H9 (cell line): ENCODE measurements around the gene NT5DC4. TPM values are rescaled to one million over a fixed set of nuclear protein-coding genes. Genes with fewer than 3 reads are reported as not detected.

Source experiments
- DNase-seq: peaks from one replicate; pipeline ENCODE4 v3.0.0-alpha.2; 2017
- H2AFZ ChIP-seq: one replicate; pipeline ENCODE4 v1.6.1; 2013; ENCODE audit warnings: mild to moderate bottlenecking, low read length, control low read depth, moderate library complexity
- H2AK5ac ChIP-seq: 2 replicates; pipeline ENCODE4 v1.6.1; 2013; ENCODE audit warnings: low read length, control low read depth, mixed read lengths; ENCODE audit not compliant: insufficient read length
- H2BK120ac ChIP-seq: one replicate; pipeline ENCODE4 v1.6.1; 2013; ENCODE audit warnings: low read depth, mild to moderate bottlenecking, low read length, control low read depth, inconsistent platforms; ENCODE audit not compliant: poor library complexity, severe bottlenecking
- H2BK12ac ChIP-seq: 2 replicates; pipeline ENCODE4 v1.6.1; 2013; ENCODE audit warnings: low read length, control low read depth, mixed read lengths, low read depth; ENCODE audit not compliant: insufficient read length
- H2BK15ac ChIP-seq: 2 replicates; pipeline ENCODE4 v1.6.1; 2013; ENCODE audit warnings: low read depth, low read length, control low read depth
- H2BK20ac ChIP-seq: one replicate; pipeline ENCODE4 v1.6.1; 2013; ENCODE audit warnings: low read depth, mild to moderate bottlenecking, low read length, control low read depth, inconsistent platforms; ENCODE audit not compliant: poor library complexity, severe bottlenecking
- H2BK5ac ChIP-seq: 2 replicates; pipeline ENCODE4 v1.6.1; 2013; ENCODE audit warnings: low read length, control low read depth, mixed read lengths; ENCODE audit not compliant: insufficient read length
- H3K14ac ChIP-seq: 2 replicates; pipeline ENCODE4 v1.6.1; 2013; ENCODE audit warnings: low read length, control low read depth; ENCODE audit not compliant: insufficient read depth
- H3K18ac ChIP-seq: 2 replicates; pipeline ENCODE4 v1.6.1; 2013; ENCODE audit warnings: low read depth, mild to moderate bottlenecking, mixed read lengths, low read length, control low read depth; ENCODE audit not compliant: insufficient read length
- H3K23ac ChIP-seq: 2 replicates; pipeline ENCODE4 v1.6.1; 2013; ENCODE audit warnings: low read length, control low read depth, mixed read lengths, low read depth; ENCODE audit not compliant: insufficient read length
- H3K23me2 ChIP-seq: 2 replicates; pipeline ENCODE4 v1.6.1; 2013; ENCODE audit warnings: low read depth, mild to moderate bottlenecking, mixed read lengths, low read length, control low read depth; ENCODE audit not compliant: insufficient read length, poor library complexity, severe bottlenecking
- H3K27ac ChIP-seq: 2 replicates; pipeline ENCODE4 v1.5.1; 2013; ENCODE audit warnings: low read length, control low read depth, mixed read lengths, low read depth; ENCODE audit not compliant: insufficient read length
- H3K27me3 ChIP-seq: 2 replicates; pipeline ENCODE4 v1.6.1; 2013; ENCODE audit warnings: low read length, control low read depth, inconsistent platforms; ENCODE audit not compliant: insufficient read depth
- H3K4ac ChIP-seq: 2 replicates; pipeline ENCODE4 v1.6.1; 2013; ENCODE audit warnings: low read depth, mild to moderate bottlenecking, control low read depth, inconsistent platforms, low read length, moderate library complexity
- H3K4me1 ChIP-seq: 2 replicates; pipeline ENCODE4 v1.6.1; 2013; ENCODE audit warnings: low read length, control low read depth, inconsistent platforms; ENCODE audit not compliant: insufficient read depth
- H3K4me2 ChIP-seq: 2 replicates; pipeline ENCODE4 v1.6.1; 2013; ENCODE audit warnings: low read length, control low read depth, mixed read lengths; ENCODE audit not compliant: insufficient read length, insufficient read depth
- H3K56ac ChIP-seq: 2 replicates; pipeline ENCODE4 v1.6.1; 2013; ENCODE audit warnings: low read depth, mild to moderate bottlenecking, mixed read lengths, low read length, control low read depth; ENCODE audit not compliant: insufficient read length
- H3K79me1 ChIP-seq: 2 replicates; pipeline ENCODE4 v1.6.1; 2013; ENCODE audit warnings: low read depth, mild to moderate bottlenecking, moderate library complexity, low read length, control low read depth, inconsistent platforms; ENCODE audit not compliant: insufficient read depth, poor library complexity, severe bottlenecking
- H3K79me2 ChIP-seq: 2 replicates; pipeline ENCODE4 v1.6.1; 2013; ENCODE audit warnings: low read length, control low read depth, inconsistent platforms; ENCODE audit not compliant: insufficient read depth
- H3K9ac ChIP-seq: 2 replicates; pipeline ENCODE4 v1.6.1; 2013; ENCODE audit warnings: low read length, control low read depth, mixed read lengths; ENCODE audit not compliant: insufficient read length; ENCODE audit errors: extremely low read depth
- H3K9me3 ChIP-seq: one replicate; pipeline ENCODE4 v1.6.1; 2013; ENCODE audit warnings: low read depth, low read length, inconsistent platforms; ENCODE audit not compliant: control insufficient read depth
- H3T11ph ChIP-seq: one replicate; pipeline ENCODE4 v1.6.1; 2013; ENCODE audit warnings: mild to moderate bottlenecking, low read length, control low read depth, inconsistent platforms
- H4K20me1 ChIP-seq: one replicate; pipeline ENCODE4 v1.6.1; 2013; ENCODE audit not compliant: control insufficient read depth, insufficient read length, insufficient read depth
- H4K5ac ChIP-seq: 2 replicates; pipeline ENCODE4 v1.6.1; 2013; ENCODE audit warnings: low read depth, mild to moderate bottlenecking, mixed read lengths, low read length, control low read depth; ENCODE audit not compliant: insufficient read length
- H4K8ac ChIP-seq: replicated peaks from 2 replicates; pipeline ENCODE4 v1.6.1; 2013; ENCODE audit warnings: low read length, control low read depth, mixed read lengths, low read depth; ENCODE audit not compliant: insufficient read length
- H4K91ac ChIP-seq: 2 replicates; pipeline ENCODE4 v1.6.1; 2013; ENCODE audit warnings: low read depth, mild to moderate bottlenecking, moderate library complexity, mixed read lengths, low read length, control low read depth; ENCODE audit not compliant: insufficient read length
- H3K27ac Mint-ChIP-seq, 3 experiments: 2 replicates in 2 of 3; 3 replicates in 1 of 3; pipeline ENCODE4 v1.8.0; 2020 to 2021; ENCODE audit warnings: mixed read lengths in 3 of 3, mild to moderate bottlenecking in 1 of 3, moderate library complexity in 1 of 3
- H3K27me3 Mint-ChIP-seq: 2 replicates; pipeline ENCODE4 v1.8.0; 2021; ENCODE audit warnings: low read depth, mild to moderate bottlenecking, moderate library complexity, mixed read lengths
- H3K36me3 Mint-ChIP-seq, 3 experiments: 2 replicates in 2 of 3; 3 replicates in 1 of 3; pipeline ENCODE4 v1.8.0; 2020 to 2021; ENCODE audit warnings: low read depth in 3 of 3, mixed read lengths in 3 of 3; ENCODE audit not compliant: insufficient read depth in 1 of 3
- H3K4me1 Mint-ChIP-seq, 2 experiments: 2 replicates each; pipeline ENCODE4 v1.8.0; 2020; ENCODE audit warnings: mixed read lengths in 2 of 2
- H3K4me3 Mint-ChIP-seq, 2 experiments: 2 replicates in 1 of 2; 3 replicates in 1 of 2; pipeline ENCODE4 v1.8.0; 2020 to 2021; ENCODE audit warnings: mild to moderate bottlenecking in 2 of 2, mixed read lengths in 2 of 2, moderate library complexity in 1 of 2
- H3K9me3 Mint-ChIP-seq, 2 experiments: 2 replicates in 1 of 2; 3 replicates in 1 of 2; pipeline ENCODE4 v1.8.0; 2020; ENCODE audit warnings: mild to moderate bottlenecking in 2 of 2, mixed read lengths in 2 of 2, moderate library complexity in 1 of 2
- WGBS: extraction: QIAGEN DNeasy Blood & Tissue Kit; methylation state at CpG from one replicate; pipeline ENCODE4 v1.1.7; 2013; ENCODE audit warnings: missing lambda C conversion rate, low lambda C conversion rate, mixed read lengths; ENCODE audit not compliant: insufficient read length; ENCODE audit errors: extremely low coverage; 5-methylcytosine and 5-hydroxymethylcytosine counted together
- total RNA-seq: library from RNA; stranded (reverse); gene quantifications from 2 replicates; pipeline ENCODE4 v1.2.1, GENCODE V29; 2021
- TF ChIP-seq, protein P1 (sequence below): fragments of 200-600 bp; sonication (generic); conservative IDR thresholded peaks from 3 replicates; pipeline ENCODE4 v1.8.0; 2021; ENCODE audit warnings: antibody characterized with exemption, mild to moderate bottlenecking

NT5DC4 gene
- total RNA-seq, 1 experiment from 2014 or later = not detected

GRCh38 chr2:112740527-112740926, 19.7 kb downstream of the NT5DC4 start:
- Histone ChIP-seq H3K79me1 (no peaks in the 10 kb centered on the region), H4K8ac (no peak overlapping the region), H3K14ac (no peak overlapping the region), H3K4me2 (no peak overlapping the region), H3K18ac (no peak overlapping the region), H3K4ac (no peak overlapping the region), H3T11ph (no peak overlapping the region), H3K79me2 (no peaks in the 10 kb centered on the region), H3K56ac (no peak overlapping the region), H3K23ac (no peak overlapping the region), H4K5ac (no peak overlapping the region), H3K27me3 (no peaks in the 10 kb centered on the region), H2BK15ac (no peak overlapping the region), H2AK5ac (no peak overlapping the region), H4K20me1 (no peaks in the 10 kb centered on the region), H3K27ac (no peak overlapping the region), H3K23me2 (no peaks in the 10 kb centered on the region), H2AFZ (no peak overlapping the region), H2BK5ac (no peak overlapping the region), H2BK12ac (no peak overlapping the region), H4K91ac (no peak overlapping the region), H3K9me3 (no peaks in the 10 kb centered on the region), H2BK20ac (no peak overlapping the region), H3K4me1 (no peaks in the 10 kb centered on the region), H2BK120ac (no peak overlapping the region), H3K9ac (no peak overlapping the region)
- Mint-ChIP-seq H3K4me3 (no peak overlapping the region), H3K9me3 (no peaks in the 10 kb centered on the region), H3K27me3 (no peaks in the 10 kb centered on the region), H3K27ac (no peak overlapping the region), H3K4me1 (no peaks in the 10 kb centered on the region), H3K36me3 (peaks cover 4 to 73% (median 66%) of the 10 kb centered on the region in 3 experiments; a peak in 5 of 7 replicates)
- no peak for DNase-seq
- TF ChIP-seq, protein P1, sequence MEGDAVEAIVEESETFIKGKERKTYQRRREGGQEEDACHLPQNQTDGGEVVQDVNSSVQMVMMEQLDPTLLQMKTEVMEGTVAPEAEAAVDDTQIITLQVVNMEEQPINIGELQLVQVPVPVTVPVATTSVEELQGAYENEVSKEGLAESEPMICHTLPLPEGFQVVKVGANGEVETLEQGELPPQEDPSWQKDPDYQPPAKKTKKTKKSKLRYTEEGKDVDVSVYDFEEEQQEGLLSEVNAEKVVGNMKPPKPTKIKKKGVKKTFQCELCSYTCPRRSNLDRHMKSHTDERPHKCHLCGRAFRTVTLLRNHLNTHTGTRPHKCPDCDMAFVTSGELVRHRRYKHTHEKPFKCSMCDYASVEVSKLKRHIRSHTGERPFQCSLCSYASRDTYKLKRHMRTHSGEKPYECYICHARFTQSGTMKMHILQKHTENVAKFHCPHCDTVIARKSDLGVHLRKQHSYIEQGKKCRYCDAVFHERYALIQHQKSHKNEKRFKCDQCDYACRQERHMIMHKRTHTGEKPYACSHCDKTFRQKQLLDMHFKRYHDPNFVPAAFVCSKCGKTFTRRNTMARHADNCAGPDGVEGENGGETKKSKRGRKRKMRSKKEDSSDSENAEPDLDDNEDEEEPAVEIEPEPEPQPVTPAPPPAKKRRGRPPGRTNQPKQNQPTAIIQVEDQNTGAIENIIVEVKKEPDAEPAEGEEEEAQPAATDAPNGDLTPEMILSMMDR = no peak
- WGBS = no CpG with 5 or more reads among the region's 7 CpGs
